Skeletal muscle tissue (tissue), 4 donors: ENCODE measurements around the gene SCP2D1. TPM values are rescaled to one million over a fixed set of nuclear protein-coding genes. Genes with fewer than 3 reads are reported as not detected.

Experiments used
- H3K27ac ChIP-seq: one replicate; pipeline ENCODE4 v1.7.0; 2013; ENCODE audit warnings: mild to moderate bottlenecking, low read depth, low read length, inconsistent platforms
- H3K27me3 ChIP-seq, 3 donors: one replicate each; pipeline ENCODE4 v1.7.0; 2013; ENCODE audit warnings: low read length in 3 of 3; ENCODE audit not compliant: control insufficient read depth in 3 of 3, insufficient read depth in 3 of 3
- H3K36me3 ChIP-seq, 3 donors: one replicate each; pipeline ENCODE4 v1.7.0; 2013; ENCODE audit warnings: low read length in 3 of 3; ENCODE audit not compliant: control insufficient read depth in 3 of 3, insufficient read depth in 3 of 3
- H3K4me1 ChIP-seq, 3 donors: one replicate each; pipeline ENCODE4 v1.7.0; 2013; ENCODE audit warnings: low read length in 3 of 3, mild to moderate bottlenecking in 3 of 3; ENCODE audit not compliant: control insufficient read depth in 3 of 3, insufficient read depth in 3 of 3
- H3K4me3 ChIP-seq, 3 donors: one replicate each; pipeline ENCODE4 v1.7.0; 2013; ENCODE audit warnings: low read length in 3 of 3
- H3K9ac ChIP-seq, 3 donors: one replicate each; pipeline ENCODE4 v1.7.0; 2013; ENCODE audit warnings: low read length in 3 of 3, mild to moderate bottlenecking in 3 of 3, moderate library complexity in 2 of 3, low read depth in 1 of 3
- H3K9me3 ChIP-seq, 3 donors: one replicate each; pipeline ENCODE4 v1.7.0; 2013; ENCODE audit warnings: low read length in 3 of 3; ENCODE audit not compliant: control insufficient read depth in 3 of 3
- total RNA-seq: library from RNA; depleted of rRNA; stranded (reverse); fragments of >200 nt; gene quantifications from one replicate; pipeline ENCODE4 v1.2.3, GENCODE V29; 2014
- donor health status: Osteomylitis.

The SCP2D1 gene
- total RNA-seq, 1 donor from 2014 or later: not detected

DNA sequence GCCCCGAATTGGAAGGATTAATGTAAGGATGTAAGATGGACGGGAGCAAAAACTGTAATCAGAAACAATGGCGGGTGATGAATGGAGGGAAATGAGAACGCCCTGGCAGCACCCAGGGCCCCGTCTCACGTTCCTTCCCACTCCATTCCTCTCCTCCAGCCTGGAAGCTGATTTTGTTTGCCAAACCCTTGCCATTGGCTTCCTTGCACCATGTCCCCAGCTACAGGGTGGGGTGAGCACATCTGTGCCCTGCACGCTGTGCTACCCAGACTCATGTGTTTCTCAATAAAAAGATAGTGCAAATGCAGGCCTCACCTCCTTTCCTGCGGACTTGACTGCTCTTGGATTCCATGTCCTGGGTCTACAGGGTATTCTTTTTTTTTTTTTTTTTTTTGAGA is 26.7 kb downstream of the SCP2D1 start:
- H3K27me3 ChIP-seq: no peaks in the 10 kb centered on the region
- H3K4me1 ChIP-seq: no peaks in the 10 kb centered on the region
- no peak overlapping the region for H3K4me3 ChIP-seq
- no peak overlapping the region for H3K27ac ChIP-seq
- H3K9me3 ChIP-seq: peaks cover 0 to 2% (median 0%) of the 10 kb centered on the region in 3 donors
- no peak overlapping the region for H3K9ac ChIP-seq
- H3K36me3 ChIP-seq: no peaks in the 10 kb centered on the region

GRCh38 chr20:18845017-18845416 is 31.4 kb downstream of the SCP2D1 start:
- Histone ChIP-seq H3K4me1 (no peaks in the 10 kb centered on the region), H3K36me3 (no peaks in the 10 kb centered on the region), H3K27me3 (no peaks in the 10 kb centered on the region), H3K9me3 (peaks cover 0 to 2% (median 0%) of the 10 kb centered on the region in 3 donors), H3K27ac (no peak overlapping the region), H3K9ac (no peak overlapping the region), H3K4me3 (no peak overlapping the region)

GRCh38 chr20:18847226-18847755 is 33.7 kb downstream of the SCP2D1 start:
- Histone ChIP-seq H3K27me3 (no peaks in the 10 kb centered on the region), H3K36me3 (no peaks in the 10 kb centered on the region), H3K27ac (no peak overlapping the region), H3K9ac (no peak overlapping the region), H3K4me1 (no peaks in the 10 kb centered on the region), H3K4me3 (no peak overlapping the region), H3K9me3 (no peaks in the 10 kb centered on the region)

- H3K9me3 ChIP-seq: no peaks in the 10 kb centered on the region
- no peak overlapping the region for H3K4me3 ChIP-seq
- no peaks in the 10 kb centered on the region for H3K4me1 ChIP-seq
- no peaks in the 10 kb centered on the region for H3K36me3 ChIP-seq
- no peak overlapping the region for H3K9ac ChIP-seq
- no peak overlapping the region for H3K27ac ChIP-seq
- H3K27me3 ChIP-seq: no peaks in the 10 kb centered on the region
Observed at GRCh38 chr20:18849131-18849530, 35.5 kb downstream of the SCP2D1 start.

DNA sequence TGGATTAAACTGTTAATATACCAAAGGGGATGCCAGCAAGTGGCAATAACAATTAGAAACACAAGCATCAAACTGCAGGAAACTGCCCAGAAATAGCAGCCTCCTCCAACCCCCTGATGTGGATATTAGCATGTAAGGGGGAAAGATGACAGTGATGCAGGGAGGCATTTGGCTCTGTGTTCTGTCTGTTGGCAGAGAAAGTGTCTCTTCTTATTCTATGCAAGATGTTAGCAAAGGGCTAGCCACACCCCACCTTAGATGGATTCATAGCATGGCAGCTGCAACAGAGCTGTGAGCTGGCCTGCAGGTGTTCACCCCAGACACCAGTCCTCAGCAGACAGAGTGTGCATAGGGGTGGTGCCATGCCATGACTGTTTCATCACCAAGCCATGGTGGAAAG is 38.0 kb downstream of the SCP2D1 start:
- Histone ChIP-seq H3K9ac (no peak overlapping the region), H3K36me3 (no peaks in the 10 kb centered on the region)

GRCh38 chr20:18852318-18852717 is 38.7 kb downstream of the SCP2D1 start:
- Histone ChIP-seq H3K4me3 (no peak overlapping the region), H3K27me3 (no peaks in the 10 kb centered on the region), H3K27ac (no peak overlapping the region), H3K36me3 (no peaks in the 10 kb centered on the region), H3K4me1 (no peaks in the 10 kb centered on the region), H3K9me3 (no peaks in the 10 kb centered on the region), H3K9ac (no peak overlapping the region)

More for the DNA sequence above, 38.0 kb downstream of the SCP2D1 start:
- Histone ChIP-seq H3K4me1 (no peaks in the 10 kb centered on the region), H3K27ac (no peak overlapping the region), H3K4me3 (no peak overlapping the region), H3K9me3 (no peaks in the 10 kb centered on the region), H3K27me3 (no peaks in the 10 kb centered on the region)

- H3K9me3 ChIP-seq: no peaks in the 10 kb centered on the region
- H3K9ac ChIP-seq: no peak overlapping the region
- no peak overlapping the region for H3K27ac ChIP-seq
Observed at GRCh38 chr20:18853216-18853615, 39.6 kb downstream of the SCP2D1 start.

GRCh38 chr20:18853946-18854646 is 40.5 kb downstream of the SCP2D1 start:
- no peaks in the 10 kb centered on the region for H3K36me3 ChIP-seq
- no peaks in the 10 kb centered on the region for H3K9me3 ChIP-seq
- H3K4me3 ChIP-seq: no peak overlapping the region
- H3K4me1 ChIP-seq: no peaks in the 10 kb centered on the region
- H3K27me3 ChIP-seq: no peaks in the 10 kb centered on the region
- H3K9ac ChIP-seq: no peak overlapping the region
- H3K27ac ChIP-seq: no peak overlapping the region

More at GRCh38 chr20:18853216-18853615, 39.6 kb downstream of the SCP2D1 start:
- H3K4me3 ChIP-seq: no peak overlapping the region
- no peaks in the 10 kb centered on the region for H3K27me3 ChIP-seq
- H3K4me1 ChIP-seq: no peaks in the 10 kb centered on the region
- no peaks in the 10 kb centered on the region for H3K36me3 ChIP-seq

DNA sequence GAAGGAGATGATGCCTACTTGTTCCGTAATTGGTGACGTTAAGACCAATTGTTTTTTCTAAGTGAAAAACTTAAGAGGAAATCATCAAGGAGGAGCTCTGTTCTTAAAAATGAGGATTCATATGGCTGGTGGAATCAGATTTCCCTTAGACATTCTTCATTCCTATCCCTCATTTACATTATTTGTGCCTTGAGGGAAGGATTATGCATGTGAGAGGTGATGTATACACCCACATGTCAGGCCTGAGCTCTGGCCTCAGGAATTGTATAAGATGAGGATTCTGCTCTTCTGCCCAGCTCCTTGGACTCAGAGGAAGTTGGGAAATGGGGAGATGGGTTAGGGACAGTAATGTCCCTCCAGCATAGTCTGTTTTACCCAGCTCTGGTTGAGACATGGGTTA is 42.3 kb downstream of the SCP2D1 start:
- Histone ChIP-seq H3K27me3 (no peaks in the 10 kb centered on the region), H3K27ac (no peak overlapping the region), H3K4me1 (no peaks in the 10 kb centered on the region), H3K36me3 (no peaks in the 10 kb centered on the region), H3K4me3 (no peak overlapping the region), H3K9me3 (peaks cover 0 to 4% (median 0%) of the 10 kb centered on the region in 3 donors), H3K9ac (no peak overlapping the region)

GRCh38 chr20:18856873-18857272 is 43.3 kb downstream of the SCP2D1 start:
- Histone ChIP-seq H3K9ac (no peak overlapping the region), H3K36me3 (no peaks in the 10 kb centered on the region), H3K27ac (no peak overlapping the region), H3K9me3 (peaks cover 0 to 4% (median 0%) of the 10 kb centered on the region in 3 donors), H3K4me3 (no peak overlapping the region), H3K4me1 (no peaks in the 10 kb centered on the region), H3K27me3 (no peaks in the 10 kb centered on the region)
